ENCODE results near the gene TNNT3. TPM values are rescaled to one million over a fixed set of nuclear protein-coding genes. Genes with fewer than 3 reads are reported as not detected.
A peak's percentile ranks its signal among the peaks of the same experiment; 100 is the strongest.

Gene TNNT3
- polyA plus RNA-seq, 2 of the 4 experiments (the other 2 are of a cell fraction): not detected

GRCh38 chr11:1890856-1891830 lies 28.4 kb upstream of the TNNT3 start:
- POLR2A ChIA-PET: no interaction called here
- 71% methylated on average over 23 of the region's 34 CpGs for WGBS (ENCODE audit: missing lambda C conversion rate)
- peak; percentile 72 for TF ChIP-seq MAFK (IDR thresholded peaks at IDR 0.05; ENCODE audit: partially characterized antibody)
- TF ChIP-seq, protein P1, sequence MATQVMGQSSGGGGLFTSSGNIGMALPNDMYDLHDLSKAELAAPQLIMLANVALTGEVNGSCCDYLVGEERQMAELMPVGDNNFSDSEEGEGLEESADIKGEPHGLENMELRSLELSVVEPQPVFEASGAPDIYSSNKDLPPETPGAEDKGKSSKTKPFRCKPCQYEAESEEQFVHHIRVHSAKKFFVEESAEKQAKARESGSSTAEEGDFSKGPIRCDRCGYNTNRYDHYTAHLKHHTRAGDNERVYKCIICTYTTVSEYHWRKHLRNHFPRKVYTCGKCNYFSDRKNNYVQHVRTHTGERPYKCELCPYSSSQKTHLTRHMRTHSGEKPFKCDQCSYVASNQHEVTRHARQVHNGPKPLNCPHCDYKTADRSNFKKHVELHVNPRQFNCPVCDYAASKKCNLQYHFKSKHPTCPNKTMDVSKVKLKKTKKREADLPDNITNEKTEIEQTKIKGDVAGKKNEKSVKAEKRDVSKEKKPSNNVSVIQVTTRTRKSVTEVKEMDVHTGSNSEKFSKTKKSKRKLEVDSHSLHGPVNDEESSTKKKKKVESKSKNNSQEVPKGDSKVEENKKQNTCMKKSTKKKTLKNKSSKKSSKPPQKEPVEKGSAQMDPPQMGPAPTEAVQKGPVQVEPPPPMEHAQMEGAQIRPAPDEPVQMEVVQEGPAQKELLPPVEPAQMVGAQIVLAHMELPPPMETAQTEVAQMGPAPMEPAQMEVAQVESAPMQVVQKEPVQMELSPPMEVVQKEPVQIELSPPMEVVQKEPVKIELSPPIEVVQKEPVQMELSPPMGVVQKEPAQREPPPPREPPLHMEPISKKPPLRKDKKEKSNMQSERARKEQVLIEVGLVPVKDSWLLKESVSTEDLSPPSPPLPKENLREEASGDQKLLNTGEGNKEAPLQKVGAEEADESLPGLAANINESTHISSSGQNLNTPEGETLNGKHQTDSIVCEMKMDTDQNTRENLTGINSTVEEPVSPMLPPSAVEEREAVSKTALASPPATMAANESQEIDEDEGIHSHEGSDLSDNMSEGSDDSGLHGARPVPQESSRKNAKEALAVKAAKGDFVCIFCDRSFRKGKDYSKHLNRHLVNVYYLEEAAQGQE (IDR thresholded peaks at IDR 0.05): no peak
- FAIRE-seq (no peak), ATAC-seq (peak in 1 of 2 experiments; percentile 34; a peak in 2 of 6 replicates), DNase-seq (ENCODE audit: low read depth in 1 of 2, low spot score in 1 of 2) (no peak)
- H3K4me1 ChIP-seq: no peaks in the 10 kb centered on the region
- no peaks in the 10 kb centered on the region for H3K9me3 ChIP-seq
- H3K27ac ChIP-seq: no peak overlapping the region
- CTCF ChIA-PET: interaction anchor here (0.9 to 3.4 kb wide), 12 partner anchors 9 to 263 kb away, joined by 3 to 18 read pairs (median 3); no protein-coding TSS in a partner anchor
- no peak overlapping the region for H3K4me2 ChIP-seq
- H3K4me3 ChIP-seq: no peak overlapping the region

DNA sequence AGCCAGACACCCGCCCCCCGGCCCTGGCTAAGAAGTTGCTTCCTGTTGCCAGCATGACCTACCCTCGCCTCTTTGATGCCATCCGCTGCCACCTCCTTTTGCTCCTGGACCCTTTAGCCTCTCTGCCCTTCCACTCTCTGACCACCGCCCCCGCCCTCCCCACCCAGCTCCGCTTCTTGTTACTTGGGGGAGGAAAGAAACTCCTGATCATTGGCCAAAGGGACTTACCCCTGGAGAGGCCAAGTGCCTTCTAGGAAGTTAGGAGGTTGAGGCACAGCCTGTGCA lies 27.7 kb upstream of the TNNT3 start, which contains the start of gene PRR33:
Gene PRR33, minus strand, starts transcription at position 65 of the 285 bp plus-strand sequence. CDS start 1,311 bp downstream, outside the sequence.
- TF ChIP-seq HOXB5 (CRISPR knock-in tag; IDR thresholded peaks at IDR 0.05) (no peak), BCL3 (IDR thresholded peaks at IDR 0.05) (no peak), GATA3 (IDR thresholded peaks at IDR 0.05; ENCODE audit: borderline replicate concordance) (no peak), USF2 (IDR thresholded peaks at IDR 0.05) (no peak), PHF8 (IDR thresholded peaks at IDR 0.05; ENCODE audit: borderline replicate concordance, low read depth) (no peak), NR3C1 (IDR thresholded peaks at IDR 0.05) (no peak)
- TF ChIP-seq, protein P2, sequence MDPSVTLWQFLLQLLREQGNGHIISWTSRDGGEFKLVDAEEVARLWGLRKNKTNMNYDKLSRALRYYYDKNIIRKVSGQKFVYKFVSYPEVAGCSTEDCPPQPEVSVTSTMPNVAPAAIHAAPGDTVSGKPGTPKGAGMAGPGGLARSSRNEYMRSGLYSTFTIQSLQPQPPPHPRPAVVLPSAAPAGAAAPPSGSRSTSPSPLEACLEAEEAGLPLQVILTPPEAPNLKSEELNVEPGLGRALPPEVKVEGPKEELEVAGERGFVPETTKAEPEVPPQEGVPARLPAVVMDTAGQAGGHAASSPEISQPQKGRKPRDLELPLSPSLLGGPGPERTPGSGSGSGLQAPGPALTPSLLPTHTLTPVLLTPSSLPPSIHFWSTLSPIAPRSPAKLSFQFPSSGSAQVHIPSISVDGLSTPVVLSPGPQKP (IDR thresholded peaks at IDR 0.05; ENCODE audit: low read depth, low read length): no peak
- TF ChIP-seq, protein P3, sequence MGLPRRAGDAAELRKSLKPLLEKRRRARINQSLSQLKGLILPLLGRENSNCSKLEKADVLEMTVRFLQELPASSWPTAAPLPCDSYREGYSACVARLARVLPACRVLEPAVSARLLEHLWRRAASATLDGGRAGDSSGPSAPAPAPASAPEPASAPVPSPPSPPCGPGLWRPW (IDR thresholded peaks at IDR 0.05): no peak
- DNase-seq (ENCODE audit: low read depth in 1 of 2, low spot score in 1 of 2) (no peak), FAIRE-seq (no peak), ATAC-seq (no peak)
- H3K27ac ChIP-seq: no peak within 1 kb of the TSS
- no peak within 1 kb of the TSS for H3K4me3 ChIP-seq
- POLR2A ChIA-PET: no interaction called here
- no peak within 1 kb of the TSS for H3K4me2 ChIP-seq
- WGBS (ENCODE audit: missing lambda C conversion rate): 71% methylated on average over 5 of the region's 7 CpGs
- CTCF ChIA-PET: interaction anchor here (0.7 to 3.4 kb wide), 6 partner anchors 10 to 262 kb away, joined by 3 to 18 read pairs (median 6); no protein-coding TSS in a partner anchor
- H3K9me3 ChIP-seq: no peaks in the 10 kb centered on the region
- H3K4me1 ChIP-seq: no peaks in the 10 kb centered on the region

GRCh38 chr11:1892116-1892515 lies 27.4 kb upstream of the TNNT3 start:
- Histone ChIP-seq H3K4me2 (no peak overlapping the region), H3K27ac (no peak overlapping the region), H3K4me3 (no peak overlapping the region), H3K4me1 (no peaks in the 10 kb centered on the region), H3K9me3 (no peaks in the 10 kb centered on the region)
- TF ChIP-seq POLR2AphosphoS2 (conservative IDR thresholded peaks at IDR 0.05; ENCODE audit: low read length) (no peak), RFX5 (IDR thresholded peaks at IDR 0.05) (no peak), HEYL (CRISPR knock-in tag; IDR thresholded peaks at IDR 0.05) (no peak), ZFP36 (IDR thresholded peaks at IDR 0.05; ENCODE audit: borderline replicate concordance, partially characterized antibody) (no peak)
- no peak for FAIRE-seq
- ATAC-seq: no peak
- ChIA-PET CTCF (interaction anchor here (0.7 to 3.4 kb wide), 4 partner anchors 10 to 262 kb away, joined by 3 to 18 read pairs (median 5); no protein-coding TSS in a partner anchor), POLR2A (no interaction called here)
- DNase-seq (ENCODE audit: low read depth in 1 of 2, low spot score in 1 of 2): no peak
- WGBS (ENCODE audit: missing lambda C conversion rate): 53% methylated on average over 7 of the region's 7 CpGs
